Endothelial cell of hepatic sinusoid (primary cell): ENCODE results near the gene CORIN.

Experiments
- in situ Hi-C: cut with HindIII; loops from 2 replicates; pipeline ENCODE4 v1.10.0; 2017; ENCODE audit warnings: low sequenced_read_pairs

Gene CORIN, protein sequence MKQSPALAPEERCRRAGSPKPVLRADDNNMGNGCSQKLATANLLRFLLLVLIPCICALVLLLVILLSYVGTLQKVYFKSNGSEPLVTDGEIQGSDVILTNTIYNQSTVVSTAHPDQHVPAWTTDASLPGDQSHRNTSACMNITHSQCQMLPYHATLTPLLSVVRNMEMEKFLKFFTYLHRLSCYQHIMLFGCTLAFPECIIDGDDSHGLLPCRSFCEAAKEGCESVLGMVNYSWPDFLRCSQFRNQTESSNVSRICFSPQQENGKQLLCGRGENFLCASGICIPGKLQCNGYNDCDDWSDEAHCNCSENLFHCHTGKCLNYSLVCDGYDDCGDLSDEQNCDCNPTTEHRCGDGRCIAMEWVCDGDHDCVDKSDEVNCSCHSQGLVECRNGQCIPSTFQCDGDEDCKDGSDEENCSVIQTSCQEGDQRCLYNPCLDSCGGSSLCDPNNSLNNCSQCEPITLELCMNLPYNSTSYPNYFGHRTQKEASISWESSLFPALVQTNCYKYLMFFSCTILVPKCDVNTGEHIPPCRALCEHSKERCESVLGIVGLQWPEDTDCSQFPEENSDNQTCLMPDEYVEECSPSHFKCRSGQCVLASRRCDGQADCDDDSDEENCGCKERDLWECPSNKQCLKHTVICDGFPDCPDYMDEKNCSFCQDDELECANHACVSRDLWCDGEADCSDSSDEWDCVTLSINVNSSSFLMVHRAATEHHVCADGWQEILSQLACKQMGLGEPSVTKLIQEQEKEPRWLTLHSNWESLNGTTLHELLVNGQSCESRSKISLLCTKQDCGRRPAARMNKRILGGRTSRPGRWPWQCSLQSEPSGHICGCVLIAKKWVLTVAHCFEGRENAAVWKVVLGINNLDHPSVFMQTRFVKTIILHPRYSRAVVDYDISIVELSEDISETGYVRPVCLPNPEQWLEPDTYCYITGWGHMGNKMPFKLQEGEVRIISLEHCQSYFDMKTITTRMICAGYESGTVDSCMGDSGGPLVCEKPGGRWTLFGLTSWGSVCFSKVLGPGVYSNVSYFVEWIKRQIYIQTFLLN

DNA sequence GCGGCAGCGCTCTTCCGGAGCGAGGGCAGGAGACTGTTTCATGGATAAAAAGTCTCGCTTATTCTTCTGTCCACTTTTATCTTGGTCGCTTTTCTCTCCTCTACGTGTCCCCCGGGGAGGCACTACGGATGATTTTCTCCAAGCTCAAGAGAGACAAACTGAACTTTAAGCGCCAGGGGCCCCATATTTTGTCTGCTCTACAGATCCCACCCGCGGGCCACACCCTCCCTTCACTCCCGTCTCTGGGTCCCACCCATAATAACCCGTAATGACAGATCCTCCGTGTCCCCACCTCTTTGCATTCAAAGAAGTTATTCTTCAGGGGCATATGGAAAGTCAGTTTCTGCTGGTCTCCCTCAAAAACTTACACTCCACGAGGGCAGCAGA is at the start of gene CORIN:
Gene CORIN, minus strand, starts transcription at position 160 of the 387 bp plus-strand sequence. Its CDS starts 118 bp downstream, at position 42.
- in situ Hi-C loops: no loop called here

- in situ Hi-C loops: no loop called here
These were observed 44.4 kb upstream of the CORIN start for GRCh38 chr4:47882228-47882627.

- in situ Hi-C loops: no loop called here
These were observed 41.6 kb upstream of the CORIN start for GRCh38 chr4:47879458-47879857.

GRCh38 chr4:47876784-47877546 is 39.1 kb upstream of the CORIN start:
- in situ Hi-C loops: no loop called here

GRCh38 chr4:47876310-47876709 is 38.4 kb upstream of the CORIN start:
- in situ Hi-C loops: no loop called here

DNA sequence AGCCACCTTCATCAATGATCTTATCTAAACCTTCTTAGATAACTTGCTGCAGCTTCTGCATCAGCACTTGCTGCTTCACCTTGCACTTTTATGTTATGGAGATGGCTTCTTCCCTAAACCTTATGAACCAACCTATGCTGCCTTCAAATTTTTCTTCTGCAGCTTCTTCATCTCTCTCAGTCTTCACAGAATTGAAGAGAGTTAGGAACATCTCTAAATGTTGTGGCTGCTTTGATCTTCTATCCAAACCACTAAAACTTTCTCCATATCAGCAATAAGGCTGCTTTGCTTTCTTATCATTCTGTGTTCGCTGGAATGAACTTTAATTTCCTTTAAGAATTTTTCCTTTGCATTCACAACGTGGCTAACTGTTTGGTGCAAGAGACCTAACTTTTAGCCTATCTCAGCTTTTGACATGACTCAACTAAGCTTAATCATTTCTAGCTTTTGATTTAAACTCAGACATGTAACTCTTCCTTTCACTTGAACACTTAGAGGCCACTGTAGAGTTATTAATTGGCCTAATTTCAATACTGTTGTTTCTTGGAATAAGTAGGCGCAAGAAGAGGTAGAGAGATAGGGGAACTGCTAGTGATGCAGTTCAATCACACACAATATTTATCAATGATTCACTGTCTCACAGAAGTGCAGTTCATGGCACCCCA is 36.1 kb upstream of the CORIN start:
- in situ Hi-C loops: no loop called here

- in situ Hi-C loops: no loop called here
These were observed 25.6 kb upstream of the CORIN start for GRCh38 chr4:47863486-47863885.

- in situ Hi-C loops: no loop called here
These were observed 24.4 kb upstream of the CORIN start for GRCh38 chr4:47862297-47862696.

- in situ Hi-C loops: no loop called here
These were observed 22.4 kb upstream of the CORIN start for GRCh38 chr4:47860305-47860704.

GRCh38 chr4:47858006-47858405 is 20.1 kb upstream of the CORIN start:
- in situ Hi-C loops: no loop called here

GRCh38 chr4:47856713-47857112 is 18.8 kb upstream of the CORIN start:
- in situ Hi-C loops: no loop called here

DNA sequence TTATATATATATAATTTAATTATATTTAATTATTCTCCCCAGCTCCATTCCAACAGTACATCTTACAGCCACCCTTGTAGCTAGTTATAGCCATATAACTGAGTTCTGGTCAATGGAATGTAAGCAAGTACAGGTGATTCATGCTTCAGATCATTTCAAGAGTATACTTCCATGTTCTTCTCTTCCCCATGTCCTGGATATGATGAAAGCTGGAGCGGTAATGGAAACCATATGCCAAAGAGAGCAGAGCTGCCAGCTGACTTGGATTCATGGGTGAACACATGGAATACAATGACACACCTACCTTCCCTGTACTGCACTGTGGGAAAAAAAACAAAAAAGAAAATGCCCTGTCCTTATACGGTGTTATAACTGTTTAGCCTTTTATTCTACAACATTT is 17.5 kb upstream of the CORIN start:
- in situ Hi-C loops: no loop called here

DNA sequence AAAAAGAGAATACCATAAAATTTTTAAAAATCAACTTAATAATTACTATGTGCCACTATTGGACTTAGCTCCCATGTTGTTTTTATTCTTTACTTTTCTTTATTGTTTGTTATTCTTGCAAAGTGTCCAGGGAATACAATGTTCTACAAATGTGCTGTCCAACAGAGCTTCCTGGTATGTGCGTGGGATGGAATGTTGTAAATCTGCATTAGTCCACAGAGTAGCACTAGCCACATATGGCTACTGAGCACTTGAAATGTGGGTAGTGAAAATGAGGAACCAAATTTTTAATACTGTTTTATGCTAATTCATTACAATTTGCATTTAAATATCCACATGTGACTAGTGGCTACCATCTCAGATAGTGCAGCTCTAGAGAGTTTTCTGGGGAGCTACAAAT is 14.3 kb upstream of the CORIN start:
- in situ Hi-C loops: no loop called here

GRCh38 chr4:47849466-47849865 is 11.6 kb upstream of the CORIN start:
- in situ Hi-C loops: no loop called here

- in situ Hi-C loops: no loop called here
These were observed 10.2 kb upstream of the CORIN start for GRCh38 chr4:47848041-47848440.

- in situ Hi-C loops: no loop called here
These were observed 5.1 kb upstream of the CORIN start for GRCh38 chr4:47842985-47843384.

DNA sequence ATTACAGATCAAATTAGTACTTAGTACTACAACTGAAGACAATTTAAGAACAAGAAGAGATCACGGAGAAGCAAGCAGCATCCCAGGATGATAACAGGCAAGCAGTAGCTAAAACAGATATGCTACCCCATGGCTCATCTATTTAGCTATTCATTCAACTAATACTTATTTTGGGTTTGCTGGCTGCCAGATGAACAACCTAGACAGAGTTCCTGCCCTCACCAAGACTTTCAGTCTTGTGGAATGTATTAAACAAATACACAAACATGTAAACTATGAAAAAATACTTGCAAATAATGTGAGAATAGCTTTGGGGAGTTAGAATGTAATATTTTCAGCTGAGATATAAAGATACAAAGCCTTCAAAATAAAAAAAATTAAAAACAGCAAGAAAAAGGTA is 2.4 kb upstream of the CORIN start:
- in situ Hi-C loops: no loop called here

DNA sequence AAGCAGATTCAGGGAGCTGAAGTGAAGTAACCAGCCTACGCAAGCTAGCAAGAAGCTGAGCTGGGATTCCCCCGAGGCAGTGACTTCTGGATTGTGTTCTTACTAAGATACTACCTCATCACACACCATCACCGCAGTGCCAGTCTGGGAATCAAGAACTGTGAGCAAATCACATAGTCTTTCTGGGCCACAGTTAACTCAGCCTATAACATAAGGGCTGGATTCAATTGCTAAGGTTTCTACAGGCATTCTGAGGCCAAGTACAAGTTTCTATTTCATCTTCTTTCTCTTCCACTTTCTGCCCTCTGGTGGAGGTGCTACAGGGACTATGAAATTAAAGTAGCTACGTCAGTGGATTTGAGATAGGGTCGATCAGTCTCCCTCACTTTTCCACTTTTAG is 1.4 kb upstream of the CORIN start:
- in situ Hi-C loops: no loop called here

DNA sequence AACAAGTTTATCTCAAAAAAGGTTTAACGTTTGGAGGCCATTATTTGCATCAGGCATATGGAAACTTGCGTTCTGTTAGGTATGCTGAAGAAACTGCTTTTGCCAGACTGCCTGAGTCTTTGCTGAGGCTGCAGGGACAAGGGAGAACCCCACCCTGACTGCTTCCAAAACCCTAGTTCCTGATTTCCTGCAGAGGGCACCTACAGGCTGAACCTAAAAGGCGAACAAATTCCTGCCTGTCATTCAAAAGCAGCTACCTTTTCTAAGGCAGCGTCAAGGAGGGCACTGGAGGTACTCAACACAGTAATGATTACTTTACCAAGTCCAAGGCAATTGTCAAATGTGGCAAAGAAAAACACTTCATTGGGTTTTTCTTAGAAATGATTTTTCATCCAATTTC is 578 bp upstream of the CORIN start:
- in situ Hi-C loops: no loop called here

- in situ Hi-C loops: no loop called here
These were observed 566 bp downstream of the CORIN start for GRCh38 chr4:47837094-47837907.
